Naive thymus-derived CD4-positive, alpha-beta T cell (primary cell): Measurements from ENCODE around the gene RCAN1. TPM values are rescaled to one million over a fixed set of nuclear protein-coding genes. Genes with fewer than 3 reads are reported as not detected.

ENCODE experiments used
- ATAC-seq: fragments of 150-1000 bp; cut with Tn5 transposase; 2 replicates; pipeline ENCODE4 v1.10.0; 2021; ENCODE audit warnings: mild to moderate bottlenecking, moderate library complexity
- CTCF ChIA-PET: fragments of 350-600 bp; sonication (Branson Sonifier 250); formaldehyde crosslinking; loops from one replicate; lab custom pipeline; 2021; ENCODE audit warnings: antibody characterized with exemption; lab: Charles Lee
- POLR2A ChIA-PET: fragments of 350-600 bp; sonication (Branson Sonifier 250); formaldehyde crosslinking; loops from one replicate; lab custom pipeline; 2021; ENCODE audit warnings: antibody characterized with exemption, inconsistent platforms; lab: Charles Lee
- DNase-seq, 9 donors: peaks; one replicate each; pipeline versions ENCODE4 v3.0.0 to v3.0.0-alpha.2; 2020 to 2022; ENCODE audit warnings: mixed read lengths in 1 of 9
- H3K27ac ChIP-seq: one replicate; pipeline ENCODE4 v1.7.0; 2013; ENCODE audit warnings: mild to moderate bottlenecking, low read depth, low read length, moderate library complexity
- H3K27me3 ChIP-seq, 2 donors: one replicate each; pipeline ENCODE4 v1.7.0; 2013; ENCODE audit warnings: low read length in 2 of 2, mild to moderate bottlenecking in 2 of 2, moderate library complexity in 2 of 2; ENCODE audit not compliant: control insufficient read depth in 2 of 2, insufficient read depth in 2 of 2
- H3K36me3 ChIP-seq, 3 experiments: 1 replicate in 2 of 3; 2 replicates in 1 of 3; pipeline ENCODE4 v1.7.0; 2013; ENCODE audit warnings: low read length in 3 of 3, mild to moderate bottlenecking in 3 of 3, moderate library complexity in 1 of 3; ENCODE audit not compliant: insufficient read depth in 3 of 3, control insufficient read depth in 2 of 3
- H3K4me1 ChIP-seq, 2 donors: one replicate each; pipeline ENCODE4 v1.7.0; 2013; ENCODE audit warnings: low read length in 2 of 2, mild to moderate bottlenecking in 2 of 2, moderate library complexity in 1 of 2; ENCODE audit not compliant: control insufficient read depth in 2 of 2, insufficient read depth in 2 of 2
- H3K4me3 ChIP-seq: 2 replicates; pipeline ENCODE4 v1.7.0; 2013; ENCODE audit warnings: mild to moderate bottlenecking, low read length
- H3K9me3 ChIP-seq, 3 experiments: 1 replicate in 2 of 3; 2 replicates in 1 of 3; pipeline ENCODE4 v1.7.0; 2013; ENCODE audit warnings: low read length in 3 of 3; ENCODE audit not compliant: control insufficient read depth in 2 of 3
- H3K27ac Mint-ChIP-seq, 9 donors: one replicate each; pipeline ENCODE4 v1.8.0; 2020 to 2022; ENCODE audit warnings: mixed read lengths in 9 of 9, mild to moderate bottlenecking in 8 of 9, moderate library complexity in 5 of 9, inconsistent platforms in 2 of 9
- H3K27me3 Mint-ChIP-seq, 5 donors: one replicate each; pipeline ENCODE4 v1.8.0; 2021 to 2022; ENCODE audit warnings: mixed read lengths in 5 of 5, mild to moderate bottlenecking in 1 of 5
- H3K36me3 Mint-ChIP-seq, 5 donors: one replicate each; pipeline ENCODE4 v1.8.0; 2020 to 2022; ENCODE audit warnings: mixed read lengths in 5 of 5, mild to moderate bottlenecking in 3 of 5, inconsistent platforms in 1 of 5
- H3K4me1 Mint-ChIP-seq, 7 donors: one replicate each; pipeline ENCODE4 v1.8.0; 2020 to 2022; ENCODE audit warnings: mixed read lengths in 7 of 7, mild to moderate bottlenecking in 3 of 7, inconsistent platforms in 1 of 7
- H3K4me3 Mint-ChIP-seq, 10 donors: one replicate each; pipeline ENCODE4 v1.8.0; 2020 to 2022; ENCODE audit warnings: mild to moderate bottlenecking in 10 of 10, mixed read lengths in 10 of 10, moderate library complexity in 6 of 10, inconsistent platforms in 2 of 10
- H3K9me3 Mint-ChIP-seq, 11 donors: one replicate each; pipeline ENCODE4 v1.8.0; 2020 to 2022; ENCODE audit warnings: mixed read lengths in 11 of 11, mild to moderate bottlenecking in 4 of 11, inconsistent platforms in 1 of 11, moderate library complexity in 1 of 11
- intact Hi-C, 2 donors: fragments of 100-400 bp; cut with micrococcal nuclease; formaldehyde crosslinking; loops; one replicate each; pipeline ENCODE4 v1.15.1; 2023
- polyA plus RNA-seq, 2 donors: library from polyadenylated mRNA; unstranded; fragments of 300-500 nt; fragmentation: Illumina TruSeq; gene quantifications; one replicate each; pipeline ENCODE4 v1.2.3, GENCODE V29; 2021
- total RNA-seq, 6 experiments: library from RNA in 5 of 6; stranded (reverse) in 5 of 6; gene quantifications; 1 replicate in 5 of 6; 2 replicates in 1 of 6; pipeline ENCODE4 v1.2.3 and lab custom pipeline; 2021 to 2026

The RCAN1 gene
- total and polyA plus RNA-seq, 7 experiments from 2014 or later, result 3.0 to 15.3 (median 5.0) TPM

GRCh38 chr21:34513129-34513675, 101.7 kb downstream of the RCAN1 start:
- Histone ChIP-seq H3K4me1 (peaks cover 0 to 6% of the 10 kb centered on the region in 2 donors), H3K27ac (no peak overlapping the region), H3K9me3 (no peaks in the 10 kb centered on the region), H3K27me3 (no peaks in the 10 kb centered on the region), H3K36me3 (no peaks in the 10 kb centered on the region), H3K4me3 (no peak overlapping the region)
- Mint-ChIP-seq H3K36me3 (peaks cover 0 to 11% (median 6%) of the 10 kb centered on the region in 5 donors), H3K4me3 (no peak overlapping the region), H3K4me1 (peaks cover 0 to 15% (median 9%) of the 10 kb centered on the region in 7 donors), H3K9me3 (peaks cover 0 to 1% (median 0%) of the 10 kb centered on the region in 11 donors), H3K27me3 (no peaks in the 10 kb centered on the region), H3K27ac (no peak overlapping the region)
- ChIA-PET CTCF (no interaction called here), POLR2A (no interaction called here)
- DNase-seq, result no peak
- ATAC-seq, result peak; percentile 47
- intact Hi-C loops, result no loop called here

- H3K4me3 ChIP-seq, result no peak within 1 kb of the TSS
- peak; percentile 74 for ATAC-seq
- DNase-seq, result no peak
These were observed 103.0 kb downstream of the RCAN1 start, which contains the start of gene KCNE1 for GRCh38 chr21:34511787-34512455. TSS of gene KCNE1 (minus strand) at chr21:34512210. CDS start at chr21:34449634, 62,576 bp downstream.

GRCh38 chr21:34511181-34511580, 103.7 kb downstream of the RCAN1 start:
- no peaks in the 10 kb centered on the region for H3K36me3 Mint-ChIP-seq
- H3K27me3 Mint-ChIP-seq, result peaks cover 0 to 6% (median 5%) of the 10 kb centered on the region in 5 donors
- no peaks in the 10 kb centered on the region for H3K4me1 ChIP-seq
- no peak overlapping the region for H3K4me3 ChIP-seq
- no peaks in the 10 kb centered on the region for H3K27me3 ChIP-seq
- intact Hi-C loops, result no loop called here
- H3K27ac Mint-ChIP-seq, result no peak overlapping the region
- ChIA-PET CTCF (interaction anchor here (0.7 kb wide), 1 partner anchor 91 kb away, joined by 3 read pairs; no protein-coding TSS in a partner anchor), POLR2A (no interaction called here)
- H3K27ac ChIP-seq, result no peak overlapping the region
- no peaks in the 10 kb centered on the region for H3K36me3 ChIP-seq
- H3K9me3 ChIP-seq, result no peaks in the 10 kb centered on the region
- DNase-seq, result no peak
- peaks cover 0 to 1% (median 0%) of the 10 kb centered on the region in 11 donors for H3K9me3 Mint-ChIP-seq
- H3K4me1 Mint-ChIP-seq, result peaks cover 0 to 8% (median 0%) of the 10 kb centered on the region in 7 donors
- ATAC-seq, result peak; percentile 19
- H3K4me3 Mint-ChIP-seq, result no peak overlapping the region

More at GRCh38 chr21:34511787-34512455, 103.0 kb downstream of the RCAN1 start, which contains the start of gene KCNE1:
- Mint-ChIP-seq H3K4me3 (no peak within 1 kb of the TSS), H3K9me3 (peaks cover 0 to 1% (median 0%) of the 10 kb centered on the region in 11 donors), H3K4me1 (peaks cover 0 to 8% (median 0%) of the 10 kb centered on the region in 7 donors), H3K27ac (no peak within 1 kb of the TSS), H3K36me3 (no peaks in the 10 kb centered on the region), H3K27me3 (peaks cover 0 to 4% (median 3%) of the 10 kb centered on the region in 5 donors)
- intact Hi-C loops, result no loop called here
- Histone ChIP-seq H3K4me1 (no peaks in the 10 kb centered on the region), H3K9me3 (no peaks in the 10 kb centered on the region), H3K36me3 (no peaks in the 10 kb centered on the region), H3K27me3 (no peaks in the 10 kb centered on the region), H3K27ac (no peak within 1 kb of the TSS)
- POLR2A ChIA-PET, result no interaction called here
- CTCF ChIA-PET, result no interaction called here

- Histone ChIP-seq H3K9me3 (no peaks in the 10 kb centered on the region), H3K4me1 (no peaks in the 10 kb centered on the region), H3K27me3 (no peaks in the 10 kb centered on the region), H3K36me3 (no peaks in the 10 kb centered on the region), H3K27ac (no peak overlapping the region), H3K4me3 (no peak overlapping the region)
- intact Hi-C loops, result loop anchor here in 1 of 2 donors (1.0 kb wide), 2 partner anchors 93 to 120 kb away; no protein-coding TSS in a partner anchor
- CTCF ChIA-PET, result interaction anchor here (0.7 kb wide), 1 partner anchor 92 kb away, joined by 3 read pairs; no protein-coding TSS in a partner anchor
- H3K27ac Mint-ChIP-seq, result peak overlapping the region in 1 of 9 donors; percentile 6
- H3K4me1 Mint-ChIP-seq, result peaks cover 0 to 8% (median 0%) of the 10 kb centered on the region in 7 donors
- no peaks in the 10 kb centered on the region for H3K36me3 Mint-ChIP-seq
- H3K27me3 Mint-ChIP-seq, result peaks cover 0 to 6% (median 5%) of the 10 kb centered on the region in 5 donors
- DNase-seq (peak in 3 of 9 donors; percentile 4 to 64 (median 26)), ATAC-seq (peak; percentile 72)
- H3K9me3 Mint-ChIP-seq, result peaks cover 0 to 1% (median 0%) of the 10 kb centered on the region in 11 donors
- POLR2A ChIA-PET, result no interaction called here
- H3K4me3 Mint-ChIP-seq, result no peak overlapping the region
These were observed 104.5 kb downstream of the RCAN1 start for GRCh38 chr21:34510148-34511142.

- no peaks in the 10 kb centered on the region for H3K36me3 ChIP-seq
- H3K27ac Mint-ChIP-seq, result no peak overlapping the region
- no peak overlapping the region for H3K27ac ChIP-seq
- ChIA-PET CTCF (no interaction called here), POLR2A (no interaction called here)
- H3K9me3 Mint-ChIP-seq, result peaks cover 0 to 1% (median 0%) of the 10 kb centered on the region in 11 donors
- no peak overlapping the region for H3K4me3 ChIP-seq
- H3K4me3 Mint-ChIP-seq, result no peak overlapping the region
- no peaks in the 10 kb centered on the region for H3K36me3 Mint-ChIP-seq
- no peaks in the 10 kb centered on the region for H3K27me3 ChIP-seq
- ATAC-seq, result no peak
- H3K4me1 Mint-ChIP-seq, result peaks cover 0 to 8% (median 0%) of the 10 kb centered on the region in 7 donors
- intact Hi-C loops, result no loop called here
- no peaks in the 10 kb centered on the region for H3K4me1 ChIP-seq
- DNase-seq, result no peak
- no peaks in the 10 kb centered on the region for H3K9me3 ChIP-seq
- H3K27me3 Mint-ChIP-seq, result peaks cover 0 to 12% (median 6%) of the 10 kb centered on the region in 5 donors
These were observed 105.8 kb downstream of the RCAN1 start for GRCh38 chr21:34509151-34509550.

GRCh38 chr21:34504595-34504994, 110.3 kb downstream of the RCAN1 start:
- Histone ChIP-seq H3K4me3 (no peak overlapping the region), H3K9me3 (no peaks in the 10 kb centered on the region), H3K4me1 (no peaks in the 10 kb centered on the region), H3K27ac (no peak overlapping the region), H3K27me3 (no peaks in the 10 kb centered on the region), H3K36me3 (no peaks in the 10 kb centered on the region)
- Mint-ChIP-seq H3K36me3 (no peaks in the 10 kb centered on the region), H3K4me1 (no peaks in the 10 kb centered on the region), H3K4me3 (no peak overlapping the region), H3K27ac (no peak overlapping the region), H3K27me3 (peaks cover 8 to 21% (median 15%) of the 10 kb centered on the region in 5 donors), H3K9me3 (peaks cover 0 to 6% (median 0%) of the 10 kb centered on the region in 11 donors)
- no peak for ATAC-seq
- no peak for DNase-seq
- intact Hi-C loops, result no loop called here
- CTCF ChIA-PET, result no interaction called here
- POLR2A ChIA-PET, result no interaction called here
